Activated effector memory CD4-positive, alpha-beta T cell treated with Interleukin-2 at 50 U/mL for 16 hours (primary cell): ENCODE measurements around the gene TBC1D20.

Experiments
- DNase-seq: peaks from one replicate; pipeline ENCODE4 v3.0.0-alpha.2; 2020

Gene TBC1D20

DNA sequence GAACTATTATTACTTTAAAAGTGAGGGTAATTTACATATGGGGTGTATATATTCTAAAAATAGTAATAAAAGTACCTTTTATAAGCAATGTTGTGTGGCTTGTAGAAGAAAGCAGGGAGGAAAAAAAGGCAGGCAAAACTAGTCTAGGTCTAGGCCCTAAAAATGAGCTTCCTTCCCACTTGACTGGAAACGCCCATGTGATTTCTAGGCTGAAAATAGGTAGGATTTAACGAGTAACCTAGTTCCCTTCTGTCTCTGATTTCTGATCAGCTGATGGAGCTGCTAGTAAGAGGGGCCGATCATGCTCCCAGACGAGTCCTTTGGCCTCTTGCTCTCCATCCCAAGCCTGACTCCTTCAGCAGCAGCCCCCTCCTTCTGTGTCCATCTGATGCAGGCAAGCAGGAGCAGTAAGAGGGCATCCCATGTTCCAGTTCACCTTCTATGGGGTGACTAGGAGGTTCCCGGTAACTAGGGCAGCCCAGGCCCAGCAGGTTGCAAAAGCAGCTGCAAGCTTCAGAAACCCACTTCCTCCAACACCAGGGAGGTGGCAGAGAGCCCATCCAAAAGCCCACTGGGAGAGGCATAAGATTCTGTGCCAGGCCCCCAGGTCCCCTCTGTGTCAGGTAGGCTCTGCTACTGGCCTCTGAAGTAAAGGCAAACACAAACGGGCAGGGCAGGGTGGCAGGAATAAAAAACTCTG, 24.4 kb downstream of the TBC1D20 start:
- no peak for DNase-seq

DNA sequence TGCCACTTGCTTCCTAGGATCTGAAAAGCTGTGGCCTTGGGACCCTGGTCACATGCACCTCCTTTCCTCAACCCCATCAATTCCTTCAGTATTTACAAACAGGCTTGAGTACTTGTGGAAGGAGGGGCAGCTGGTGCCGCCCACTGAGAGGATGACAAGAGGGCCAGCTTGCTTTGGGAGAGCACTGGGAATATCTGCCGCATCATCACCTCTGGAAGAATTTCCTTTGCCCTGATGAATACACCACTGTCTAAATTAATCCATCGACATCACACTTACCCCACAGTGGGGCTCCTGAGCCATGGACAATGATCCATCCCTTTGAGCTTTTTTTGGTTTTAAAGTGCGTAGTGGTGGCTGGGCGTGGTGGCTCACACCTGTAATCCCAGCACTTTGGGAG, 25.9 kb downstream of the TBC1D20 start:
- DNase-seq = no peak

DNA sequence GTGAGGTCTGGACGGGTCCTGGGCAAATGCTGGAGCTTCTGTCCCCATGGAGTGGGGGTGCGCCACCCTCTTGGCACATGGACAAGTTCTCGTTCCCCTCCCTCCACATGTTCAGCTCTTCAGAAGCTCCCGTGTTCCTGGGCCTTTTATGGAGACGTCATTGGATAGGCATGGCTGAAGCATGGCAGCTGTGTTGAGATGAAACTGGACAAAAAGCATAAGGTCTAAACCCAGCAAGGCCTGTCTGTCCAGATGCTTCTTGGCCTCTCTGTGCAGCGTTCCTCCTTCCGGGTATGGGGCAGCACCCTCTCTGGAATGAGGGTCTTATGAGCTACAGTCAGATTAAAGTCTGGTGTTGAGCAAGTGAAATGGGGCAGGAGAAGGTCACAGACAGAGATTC, 26.8 kb downstream of the TBC1D20 start:
- no peak for DNase-seq

DNA sequence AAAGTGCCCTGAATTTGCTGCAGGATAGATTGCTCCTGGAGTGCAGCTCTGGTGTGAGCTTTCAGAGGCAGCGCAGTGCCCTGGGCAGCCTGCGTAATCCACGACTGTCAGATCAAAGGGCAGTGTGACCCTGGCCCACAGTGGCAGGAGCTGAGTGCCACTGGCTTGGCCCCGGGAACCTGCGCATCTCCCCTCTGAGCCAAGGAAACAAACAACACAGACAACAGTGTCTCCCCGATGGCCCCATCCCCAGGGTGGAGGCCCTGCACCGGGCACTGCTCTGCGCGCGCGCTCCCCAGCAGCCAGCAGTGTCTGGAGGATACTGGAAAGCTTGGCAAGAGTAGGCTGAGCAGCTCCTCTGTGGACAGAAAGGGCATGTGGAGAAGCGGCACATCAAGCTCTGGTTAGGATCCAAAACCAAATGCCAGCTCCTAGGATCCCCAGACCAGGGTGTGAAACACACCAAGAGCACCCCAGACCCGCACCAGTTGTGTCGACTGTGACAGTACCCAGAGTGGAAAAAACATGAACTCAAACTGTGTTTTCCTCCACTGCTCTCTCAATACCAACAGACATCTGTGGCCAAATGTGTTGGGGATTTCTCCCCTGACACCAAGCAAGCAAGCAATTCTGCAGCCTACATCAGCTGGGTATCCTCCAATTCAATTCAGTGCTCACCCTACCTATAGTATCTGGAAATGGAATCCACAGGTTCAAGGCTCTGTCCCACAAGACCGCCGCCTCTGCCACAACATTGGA, 27.5 kb downstream of the TBC1D20 start:
- no peak for DNase-seq

DNA sequence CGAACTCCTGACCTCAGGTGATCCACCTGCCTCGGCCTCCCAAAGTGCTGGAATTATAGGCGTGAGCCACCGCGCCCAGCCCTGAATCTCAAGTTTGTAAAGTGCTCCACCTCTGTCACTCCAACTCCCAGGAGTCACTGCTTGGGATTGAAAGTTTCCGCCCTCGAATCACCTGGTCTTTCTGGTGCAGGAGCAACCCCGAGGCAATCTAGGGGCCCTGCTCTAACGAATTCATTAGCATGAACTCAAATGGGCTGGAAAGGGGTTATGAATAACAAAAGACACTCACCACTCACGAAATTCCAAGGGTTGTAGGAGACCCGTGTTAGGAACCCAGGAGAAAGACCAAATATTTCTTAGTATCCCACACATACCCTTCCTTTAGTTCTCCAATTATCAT, 28.1 kb downstream of the TBC1D20 start:
- DNase-seq = no peak

DNA sequence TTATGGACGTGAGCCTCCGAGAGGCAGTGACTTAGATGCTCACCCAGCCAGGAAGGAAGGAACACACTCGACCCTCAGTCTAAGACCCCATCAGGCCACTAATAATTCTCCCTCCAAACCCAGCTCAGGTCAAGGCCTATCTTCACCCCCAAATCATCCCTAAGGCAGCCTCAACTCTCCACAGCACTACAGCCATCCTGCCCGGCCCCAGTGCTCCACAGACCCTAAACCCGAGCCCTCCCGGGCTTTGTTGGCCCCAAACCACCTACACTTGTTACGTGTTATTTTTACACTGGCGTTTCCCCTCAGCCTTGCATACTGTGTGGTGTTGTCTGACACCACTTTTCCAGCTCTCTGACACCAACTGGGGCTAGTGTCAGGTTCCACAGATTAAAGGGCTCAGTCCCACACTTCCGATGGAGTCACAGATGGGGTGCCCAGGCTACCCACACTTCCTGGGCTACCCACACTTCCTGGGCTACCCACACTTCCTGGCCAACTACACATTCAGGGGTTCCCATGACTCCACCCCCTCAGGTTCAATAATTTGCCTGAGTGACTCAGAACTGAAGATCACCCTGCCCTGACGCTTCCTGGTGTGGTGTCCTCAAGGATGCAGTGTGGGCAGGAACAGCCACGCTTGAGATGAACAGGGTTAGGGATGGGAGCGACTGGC, 28.9 kb downstream of the TBC1D20 start:
- peak; percentile 33 for DNase-seq

DNA sequence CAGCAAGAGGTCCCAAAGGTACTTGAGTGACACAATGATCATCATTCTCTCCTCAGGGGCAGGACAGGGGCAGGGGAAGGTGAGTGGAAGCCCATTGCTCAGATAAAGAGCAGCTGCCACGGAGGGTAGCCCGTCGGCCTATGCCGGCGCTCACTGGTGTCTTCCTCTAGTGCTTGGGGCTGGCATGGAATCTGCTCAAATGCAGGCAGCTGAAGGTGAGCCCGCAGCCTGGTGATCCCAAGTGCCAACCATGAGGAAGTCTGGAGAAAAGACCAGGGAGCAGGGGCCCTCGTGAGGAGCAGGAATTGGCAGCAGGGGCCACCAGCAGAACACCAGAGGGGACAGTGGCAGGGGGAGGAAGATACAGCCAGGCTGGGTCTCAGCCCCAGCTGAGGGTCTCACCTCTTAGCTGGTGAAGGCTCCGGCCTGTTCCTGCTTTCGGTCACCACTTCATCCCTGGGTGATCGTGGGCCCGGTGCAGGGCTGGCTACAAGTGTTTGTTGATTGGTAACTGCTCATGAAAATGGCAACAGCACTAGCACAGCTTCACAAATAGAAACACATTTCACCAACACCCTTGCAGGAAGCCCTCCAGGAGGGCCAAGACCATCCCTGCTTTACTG, 29.5 kb downstream of the TBC1D20 start:
- no peak for DNase-seq

DNA sequence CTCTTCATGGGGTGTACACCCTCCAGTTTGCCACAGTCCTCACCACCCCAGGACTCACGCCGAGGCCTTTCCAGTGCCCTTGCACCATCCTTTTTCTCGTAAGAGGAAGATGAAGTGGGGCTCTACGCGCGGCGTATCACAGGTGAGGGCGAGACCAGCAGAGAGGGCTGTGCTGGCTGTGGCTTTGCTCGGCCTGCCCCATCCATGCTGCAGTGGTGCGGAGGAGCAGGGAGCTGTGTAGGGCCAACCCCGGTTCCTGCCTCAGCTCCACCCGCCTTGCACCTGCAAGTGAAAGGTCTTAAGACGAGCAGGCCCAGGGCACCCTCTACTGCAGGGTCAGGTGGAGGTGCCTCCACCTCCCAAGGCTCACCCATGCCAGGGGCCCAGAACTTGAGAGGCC, 30.1 kb downstream of the TBC1D20 start:
- DNase-seq = no peak

DNA sequence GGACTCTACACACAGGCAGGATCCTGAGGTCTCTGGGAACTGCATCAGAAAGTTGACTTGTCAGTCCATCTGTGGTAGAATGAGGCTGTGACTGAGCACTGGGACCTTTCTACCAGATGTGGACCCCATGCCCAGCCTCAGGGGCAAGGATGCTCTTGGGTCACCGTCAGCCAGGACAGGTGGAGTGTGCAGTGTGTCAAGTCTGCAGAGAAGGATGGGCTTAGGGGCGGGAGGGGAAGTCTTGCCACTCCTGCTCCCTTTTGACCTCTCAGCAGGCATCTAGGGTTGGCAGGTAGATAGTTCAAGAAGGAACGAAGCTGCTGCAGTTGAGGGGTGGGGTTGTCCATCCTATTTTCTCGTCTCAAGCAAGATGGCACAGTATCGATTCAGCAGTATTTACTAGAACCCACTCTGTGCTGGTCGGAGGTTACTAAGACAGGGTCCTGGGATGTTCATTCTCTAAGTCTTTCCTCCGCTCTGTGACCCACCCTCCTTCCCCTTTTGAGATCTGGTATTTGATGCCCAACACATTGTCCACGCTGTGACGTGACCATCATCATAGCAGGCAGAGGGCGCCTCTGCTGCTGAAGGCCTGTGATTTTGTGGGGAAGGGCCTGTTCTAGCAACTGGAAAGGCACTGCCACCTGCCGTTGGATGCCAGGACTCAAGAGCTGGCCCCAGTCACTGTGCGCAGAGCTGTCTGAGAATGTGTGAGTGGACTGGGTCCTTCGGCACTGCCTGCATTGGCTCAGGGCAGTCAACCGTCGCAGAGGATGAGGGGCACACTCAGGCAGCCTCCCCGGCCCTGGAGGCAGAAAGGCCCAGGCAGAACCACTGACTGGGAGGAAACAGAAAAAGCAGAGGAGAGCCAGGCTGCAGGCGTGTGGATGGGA, 31.1 kb downstream of the TBC1D20 start:
- no peak for DNase-seq

DNA sequence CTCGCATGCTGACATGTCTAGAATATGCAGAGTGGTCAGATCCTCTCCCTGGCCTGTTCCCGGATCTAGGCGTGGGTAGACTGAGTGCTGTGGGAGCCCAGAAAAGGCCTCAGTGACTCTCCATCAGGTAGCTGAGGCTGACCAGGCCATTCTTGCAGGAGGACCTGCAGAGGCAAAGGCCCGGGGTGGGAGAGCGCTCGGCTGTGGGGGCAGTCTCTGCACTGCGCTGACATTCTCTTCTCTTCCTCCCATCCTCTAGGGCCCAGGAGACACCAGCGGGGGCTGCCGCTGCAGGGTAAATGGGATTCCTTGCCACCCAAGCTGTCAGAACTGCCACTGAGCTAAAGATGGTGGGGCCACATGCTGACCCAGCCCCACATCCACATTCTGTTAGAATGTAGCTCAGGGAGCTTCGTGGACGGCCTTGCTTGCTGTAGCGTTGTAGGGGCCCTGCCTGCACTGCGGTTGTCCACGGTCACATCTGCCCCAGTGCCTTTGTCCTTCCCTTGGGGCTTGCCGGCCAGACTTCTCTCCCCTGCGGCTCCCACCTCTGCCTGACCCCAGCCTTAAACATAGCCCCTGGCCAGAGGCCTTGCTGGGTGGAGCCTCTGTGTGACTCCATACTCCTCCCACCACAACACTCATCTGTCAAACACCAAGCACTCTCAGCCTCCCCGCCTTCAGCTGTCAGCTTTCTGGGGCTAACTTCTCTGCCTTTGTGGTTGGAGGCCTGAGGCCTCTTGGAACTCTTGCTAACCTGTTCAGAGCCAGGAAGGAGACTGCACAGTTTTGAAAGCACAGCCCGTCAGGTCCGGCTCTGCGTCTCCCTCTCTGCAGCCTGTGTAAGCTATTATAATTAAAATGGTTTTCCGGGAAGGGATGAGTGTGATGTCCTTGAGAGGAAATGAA, 32.0 kb downstream of the TBC1D20 start:
- no peak for DNase-seq

DNA sequence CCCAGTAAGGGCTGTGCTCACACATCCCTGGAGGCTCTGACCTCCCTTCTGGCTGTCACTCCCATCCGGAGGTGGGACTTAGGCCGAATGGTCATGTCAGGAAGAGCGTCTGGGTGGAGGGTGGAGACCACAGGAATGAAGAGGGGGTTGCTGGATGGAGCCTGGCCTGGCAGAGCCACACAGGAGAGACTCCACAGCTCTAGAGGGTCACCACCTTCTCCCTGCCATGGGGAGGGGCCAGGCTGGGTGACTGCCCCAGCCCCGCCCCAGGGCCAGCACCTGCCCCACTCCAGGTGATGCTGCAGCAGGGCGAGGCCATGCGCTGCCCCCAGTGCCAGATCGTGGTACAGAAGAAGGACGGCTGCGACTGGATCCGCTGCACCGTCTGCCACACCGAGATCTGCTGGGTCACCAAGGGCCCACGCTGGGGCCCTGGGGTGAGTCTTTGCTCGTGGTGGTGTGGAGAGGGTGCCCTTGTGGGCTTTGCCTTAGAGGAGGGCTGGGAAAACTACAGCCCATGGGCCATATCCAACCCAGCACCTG, 33.6 kb downstream of the TBC1D20 start:
- DNase-seq = no peak

DNA sequence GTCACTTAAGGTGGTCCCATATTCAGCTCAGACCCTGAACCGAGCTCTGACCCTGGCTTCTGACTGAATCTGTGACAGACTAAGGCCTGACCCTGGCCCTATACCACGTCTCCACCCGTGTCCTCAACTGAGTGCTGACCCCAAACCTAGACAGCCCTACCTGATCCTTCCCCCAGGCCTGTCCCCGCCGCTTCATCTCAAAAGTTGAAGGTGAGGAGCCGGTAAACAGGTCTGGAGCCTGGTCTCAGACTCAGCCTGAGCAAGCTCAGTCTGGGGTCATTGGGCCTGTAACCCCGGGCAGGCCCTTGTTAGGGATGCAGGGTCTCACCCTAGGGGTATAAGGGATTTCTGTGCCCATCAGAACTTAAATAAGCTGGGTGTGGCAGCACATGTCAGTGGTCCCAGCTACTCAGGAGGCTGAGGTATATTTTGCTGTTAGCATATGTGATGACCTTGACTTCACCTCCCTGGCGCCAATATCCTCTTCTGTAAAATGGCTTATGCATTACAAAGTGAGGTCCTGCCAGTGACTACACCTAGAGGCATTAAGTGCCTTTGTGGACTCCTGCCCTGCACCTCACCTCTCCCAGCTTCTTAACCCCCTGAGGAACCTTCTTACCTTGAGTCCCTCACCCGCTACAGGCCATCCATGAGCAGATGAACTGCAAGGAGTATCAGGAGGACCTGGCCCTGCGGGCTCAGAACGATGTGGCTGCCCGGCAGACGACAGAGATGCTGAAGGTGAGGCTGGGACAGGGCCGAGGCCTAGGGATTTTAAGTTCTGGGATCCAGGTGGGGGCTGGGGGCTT, 34.3 kb downstream of the TBC1D20 start:
- DNase-seq = no peak

DNA sequence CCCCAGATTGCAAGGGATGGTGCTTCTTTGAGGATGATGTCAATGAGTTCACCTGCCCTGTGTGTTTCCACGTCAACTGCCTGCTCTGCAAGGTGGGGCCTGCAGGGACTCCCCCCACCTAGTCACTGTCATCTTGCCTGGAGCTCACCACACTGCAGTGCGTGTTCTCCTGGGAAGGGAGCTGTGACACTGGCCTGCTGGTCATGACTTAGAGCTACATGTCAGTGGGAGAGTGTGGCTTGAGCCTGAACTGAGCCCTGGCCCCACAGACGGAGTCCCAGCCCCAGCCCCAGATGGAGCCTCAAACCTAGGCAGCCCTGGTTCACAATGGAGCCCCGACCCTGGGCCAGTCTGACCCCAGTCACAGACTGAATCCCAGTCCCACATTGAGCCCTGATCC, 34.9 kb downstream of the TBC1D20 start:
- DNase-seq = no peak

DNA sequence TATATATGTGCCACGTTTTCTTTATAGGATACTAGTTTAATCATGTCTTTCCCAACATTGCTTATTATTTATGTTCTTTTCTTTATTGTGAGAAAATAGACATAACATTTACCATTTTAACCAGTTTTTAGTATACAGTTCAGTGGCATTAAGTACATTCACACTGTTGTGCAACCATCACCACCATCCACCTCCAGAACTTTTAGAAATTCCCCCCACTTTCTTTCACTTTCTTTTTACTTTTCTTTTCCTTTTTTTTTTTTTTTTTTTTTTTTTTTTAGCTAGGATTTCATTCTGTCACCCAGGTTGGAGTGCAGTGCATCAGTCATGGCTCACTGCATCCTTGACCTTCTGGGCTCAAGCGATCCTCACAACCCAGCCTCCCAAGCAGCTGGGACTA, 35.8 kb downstream of the TBC1D20 start:
- DNase-seq = no peak

DNA sequence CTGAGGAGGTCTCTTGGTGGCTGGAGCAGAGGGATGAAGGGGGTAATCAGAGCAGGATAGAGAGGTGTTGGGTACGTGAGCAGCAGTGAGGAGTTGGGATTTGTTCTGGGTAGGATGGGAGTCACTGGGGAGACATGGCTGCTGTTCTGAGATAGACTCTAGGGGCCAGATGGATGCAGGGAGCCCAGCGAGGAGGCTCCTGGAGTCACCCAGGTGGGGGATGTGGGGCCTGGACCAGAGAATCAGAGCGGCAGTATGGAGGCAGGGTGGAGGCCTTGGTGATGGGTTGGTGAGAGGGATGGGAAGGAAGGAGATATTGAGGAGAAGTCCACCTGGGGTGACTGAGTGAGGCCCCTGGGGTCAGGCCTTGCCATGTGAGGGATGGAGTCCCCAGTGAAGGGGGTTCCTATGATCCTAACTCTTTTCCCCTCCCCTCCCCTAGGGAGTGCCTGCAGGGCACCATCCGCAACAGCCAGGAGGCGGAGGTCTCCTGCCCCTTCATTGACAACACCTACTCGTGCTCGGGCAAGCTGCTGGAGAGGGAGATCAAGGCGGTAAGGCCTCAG, 40.6 kb downstream of the TBC1D20 start:
- no peak for DNase-seq

DNA sequence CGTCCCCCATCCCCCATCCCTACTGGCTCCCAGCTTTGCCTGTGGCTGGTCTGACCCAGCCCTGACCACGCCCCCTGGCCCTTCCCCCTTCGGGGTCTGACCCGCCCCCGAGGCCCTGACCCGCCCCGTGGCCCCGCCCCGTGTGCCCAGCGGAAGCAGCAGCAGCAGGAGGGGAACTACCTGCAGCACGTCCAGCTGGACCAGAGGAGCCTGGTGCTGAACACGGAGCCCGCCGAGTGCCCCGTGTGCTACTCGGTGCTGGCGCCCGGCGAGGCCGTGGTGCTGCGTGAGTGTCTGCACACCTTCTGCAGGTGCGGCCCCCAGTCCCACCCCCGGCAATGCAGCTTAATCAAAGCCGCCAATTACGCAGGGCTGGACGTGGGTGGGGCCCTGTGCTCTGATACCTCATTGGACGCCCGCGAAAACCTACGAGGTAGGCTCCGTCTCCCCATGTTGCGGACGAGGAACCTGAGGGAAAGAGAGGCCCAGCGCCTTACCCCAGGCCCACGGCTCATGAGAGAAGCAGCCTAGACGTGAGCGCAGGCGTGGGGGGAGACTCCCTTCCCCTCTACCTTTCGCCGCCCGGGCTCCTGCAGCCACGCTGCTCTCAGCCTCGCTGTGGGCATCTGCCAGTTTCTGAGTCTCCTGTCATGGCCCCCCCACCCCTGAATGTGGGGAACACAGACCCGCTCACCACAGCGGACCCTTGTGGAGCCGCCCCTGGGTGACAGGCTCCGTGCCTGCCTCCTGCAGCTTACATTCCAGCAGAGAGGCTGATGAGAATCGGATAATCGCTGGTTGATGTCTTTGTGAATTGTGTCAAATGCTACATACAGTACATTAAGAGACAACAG, 41.4 kb downstream of the TBC1D20 start:
- no peak for DNase-seq

DNA sequence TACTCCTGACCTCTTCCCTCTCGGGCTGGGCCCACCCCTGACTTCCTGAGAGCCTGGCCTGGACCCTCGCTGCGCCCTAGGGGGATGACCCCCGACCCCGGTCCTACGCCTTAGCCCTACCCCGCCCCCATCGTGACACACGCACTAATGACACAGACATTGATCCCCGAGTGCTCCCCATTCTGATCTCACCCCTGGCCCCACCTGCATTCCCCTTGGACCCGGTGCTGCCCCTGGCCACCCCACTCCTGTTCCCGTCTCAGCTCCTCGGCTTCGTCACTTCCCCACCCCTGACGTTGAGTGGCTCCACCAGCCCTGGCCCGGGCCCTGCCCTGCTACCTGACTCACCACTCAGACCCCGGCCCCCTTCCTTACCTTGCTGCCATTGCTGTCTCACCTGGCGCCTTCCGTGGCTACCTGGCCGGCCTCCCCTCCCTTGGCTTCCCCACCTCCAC, 42.1 kb downstream of the TBC1D20 start:
- no peak for DNase-seq

DNA sequence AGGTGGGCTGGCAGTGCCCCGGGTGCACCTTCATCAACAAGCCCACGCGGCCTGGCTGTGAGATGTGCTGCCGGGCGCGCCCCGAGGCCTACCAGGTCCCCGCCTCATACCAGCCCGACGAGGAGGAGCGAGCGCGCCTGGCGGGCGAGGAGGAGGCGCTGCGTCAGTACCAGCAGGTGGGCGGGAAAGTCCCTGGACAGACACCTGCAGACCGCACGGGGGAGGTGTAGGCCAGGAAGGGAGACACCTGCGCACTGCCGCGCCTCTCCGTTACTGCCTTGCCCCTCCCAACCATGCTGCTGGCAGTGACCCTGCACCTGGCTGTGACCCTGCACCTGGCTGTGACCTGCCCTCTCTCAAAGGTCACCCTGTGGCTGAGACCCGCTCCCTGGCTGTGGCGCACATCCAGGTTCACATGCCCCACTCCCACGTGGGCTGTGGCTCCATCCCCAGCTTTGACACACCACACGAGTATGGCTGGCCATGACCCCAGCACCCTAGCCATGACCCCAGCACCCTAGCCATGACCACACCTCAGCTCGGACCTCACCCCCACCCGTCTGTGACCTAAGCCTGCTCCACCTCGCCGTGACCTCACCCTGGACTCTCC, 42.7 kb downstream of the TBC1D20 start:
- no peak for DNase-seq
